ENCODE results near the gene CYSTM1.

- no peak for TF ChIP-seq CTCF (IDR thresholded peaks at IDR 0.05)
- TF ChIP-seq POLR2A (IDR thresholded peaks at IDR 0.05) = no peak
- no peak for TF ChIP-seq EP300 (IDR thresholded peaks at IDR 0.05)
Observed at GRCh38 chr5:140142856-140143255, 32.1 kb upstream of the CYSTM1 start.
